ENCODE data around the gene PTER. TPM values are rescaled to one million over a fixed set of nuclear protein-coding genes. Genes with fewer than 3 reads are reported as not detected.

PTER gene
- total and polyA plus RNA-seq, 2 experiments from 2014 or later, result 3.3 to 5.3 TPM

DNA sequence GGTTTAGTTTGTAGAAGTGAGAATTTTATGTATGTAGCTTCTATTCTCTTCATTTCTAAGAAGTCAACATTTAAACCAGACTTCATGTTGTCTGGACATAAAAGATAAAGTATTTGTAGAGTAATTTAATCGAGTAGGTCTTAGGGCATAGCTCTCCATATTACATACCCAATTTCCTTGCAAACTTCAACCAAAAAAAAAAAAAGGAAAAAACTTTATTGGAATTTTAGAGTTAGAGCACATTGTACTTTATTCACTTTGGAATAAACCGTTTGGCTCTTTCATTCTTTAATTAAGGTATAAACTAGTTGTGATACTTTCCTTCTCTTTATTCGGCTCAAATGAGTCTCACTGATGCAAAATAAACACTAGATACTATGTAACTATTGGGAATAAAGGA lies 36.0 kb downstream of the PTER start:
- TF ChIP-seq, protein P1, sequence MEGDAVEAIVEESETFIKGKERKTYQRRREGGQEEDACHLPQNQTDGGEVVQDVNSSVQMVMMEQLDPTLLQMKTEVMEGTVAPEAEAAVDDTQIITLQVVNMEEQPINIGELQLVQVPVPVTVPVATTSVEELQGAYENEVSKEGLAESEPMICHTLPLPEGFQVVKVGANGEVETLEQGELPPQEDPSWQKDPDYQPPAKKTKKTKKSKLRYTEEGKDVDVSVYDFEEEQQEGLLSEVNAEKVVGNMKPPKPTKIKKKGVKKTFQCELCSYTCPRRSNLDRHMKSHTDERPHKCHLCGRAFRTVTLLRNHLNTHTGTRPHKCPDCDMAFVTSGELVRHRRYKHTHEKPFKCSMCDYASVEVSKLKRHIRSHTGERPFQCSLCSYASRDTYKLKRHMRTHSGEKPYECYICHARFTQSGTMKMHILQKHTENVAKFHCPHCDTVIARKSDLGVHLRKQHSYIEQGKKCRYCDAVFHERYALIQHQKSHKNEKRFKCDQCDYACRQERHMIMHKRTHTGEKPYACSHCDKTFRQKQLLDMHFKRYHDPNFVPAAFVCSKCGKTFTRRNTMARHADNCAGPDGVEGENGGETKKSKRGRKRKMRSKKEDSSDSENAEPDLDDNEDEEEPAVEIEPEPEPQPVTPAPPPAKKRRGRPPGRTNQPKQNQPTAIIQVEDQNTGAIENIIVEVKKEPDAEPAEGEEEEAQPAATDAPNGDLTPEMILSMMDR (IDR thresholded peaks at IDR 0.05; ENCODE audit: low read depth, low read length), result no peak
- H3K4me3 ChIP-seq, result no peak overlapping the region
- no peaks in the 10 kb centered on the region for H3K27me3 ChIP-seq
- no peaks in the 10 kb centered on the region for H3K9me3 ChIP-seq (ENCODE audit: low read depth)
- DNase-seq (ENCODE audit: low read depth in 1 of 2, low spot score in 1 of 2), result no peak
- H3K36me3 ChIP-seq, result no peaks in the 10 kb centered on the region
- no peak overlapping the region for H3K27ac ChIP-seq
- no peaks in the 10 kb centered on the region for H3K4me1 ChIP-seq (ENCODE audit: low read depth)

DNA sequence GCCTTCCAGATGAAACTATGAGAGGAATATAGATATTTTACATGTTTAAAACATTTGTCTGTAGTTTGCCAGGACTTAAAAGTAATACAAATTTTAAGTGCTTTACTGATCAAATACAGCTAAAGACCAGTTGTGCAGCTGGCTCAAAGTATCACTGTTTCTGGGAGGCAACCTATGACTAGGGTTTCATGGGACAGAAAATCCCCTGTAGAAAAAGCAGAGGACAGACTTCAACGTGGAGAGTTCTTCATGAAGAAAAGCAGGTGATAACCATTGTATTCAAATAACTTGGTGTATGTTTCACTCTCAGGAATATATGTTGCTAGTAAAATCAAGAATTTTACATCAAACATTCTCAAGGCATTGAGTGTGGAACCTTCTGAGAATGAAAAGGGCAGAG lies 40.9 kb downstream of the PTER start:
- TF ChIP-seq, protein P1 (IDR thresholded peaks at IDR 0.05; ENCODE audit: low read depth, low read length), result no peak
- Histone ChIP-seq H3K4me3 (no peak overlapping the region), H3K27ac (no peak overlapping the region), H3K27me3 (no peaks in the 10 kb centered on the region), H3K36me3 (no peaks in the 10 kb centered on the region), H3K4me1 (ENCODE audit: low read depth) (no peaks in the 10 kb centered on the region), H3K9me3 (ENCODE audit: low read depth) (no peaks in the 10 kb centered on the region)
- no peak for DNase-seq (ENCODE audit: low read depth in 1 of 2, low spot score in 1 of 2)

DNA sequence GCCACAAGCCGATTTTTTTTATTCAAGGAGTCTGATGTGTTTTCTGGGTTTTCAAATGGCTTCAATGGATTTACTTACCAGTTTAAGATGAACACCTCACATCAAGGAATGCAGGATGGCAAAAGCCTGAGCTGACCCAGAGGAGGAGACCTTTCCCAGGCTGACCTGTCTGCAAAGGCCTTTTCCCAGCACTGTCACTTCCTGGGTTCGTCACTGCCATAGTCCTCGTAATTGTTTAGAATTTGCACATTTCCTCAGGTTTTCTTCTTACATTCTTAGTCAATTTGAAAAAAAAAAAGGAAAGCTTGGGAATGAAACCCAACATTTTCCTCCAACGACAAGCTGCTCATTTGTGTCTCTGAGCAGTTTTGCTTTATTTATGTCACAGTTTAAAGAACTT lies 42.0 kb downstream of the PTER start:
- Histone ChIP-seq H3K4me1 (ENCODE audit: low read depth) (no peaks in the 10 kb centered on the region), H3K27me3 (no peaks in the 10 kb centered on the region), H3K36me3 (no peaks in the 10 kb centered on the region), H3K27ac (no peak overlapping the region), H3K4me3 (no peak overlapping the region), H3K9me3 (ENCODE audit: low read depth) (no peaks in the 10 kb centered on the region)
- TF ChIP-seq, protein P1 (IDR thresholded peaks at IDR 0.05; ENCODE audit: low read depth, low read length), result no peak
- DNase-seq (ENCODE audit: low read depth in 1 of 2, low spot score in 1 of 2), result no peak

DNA sequence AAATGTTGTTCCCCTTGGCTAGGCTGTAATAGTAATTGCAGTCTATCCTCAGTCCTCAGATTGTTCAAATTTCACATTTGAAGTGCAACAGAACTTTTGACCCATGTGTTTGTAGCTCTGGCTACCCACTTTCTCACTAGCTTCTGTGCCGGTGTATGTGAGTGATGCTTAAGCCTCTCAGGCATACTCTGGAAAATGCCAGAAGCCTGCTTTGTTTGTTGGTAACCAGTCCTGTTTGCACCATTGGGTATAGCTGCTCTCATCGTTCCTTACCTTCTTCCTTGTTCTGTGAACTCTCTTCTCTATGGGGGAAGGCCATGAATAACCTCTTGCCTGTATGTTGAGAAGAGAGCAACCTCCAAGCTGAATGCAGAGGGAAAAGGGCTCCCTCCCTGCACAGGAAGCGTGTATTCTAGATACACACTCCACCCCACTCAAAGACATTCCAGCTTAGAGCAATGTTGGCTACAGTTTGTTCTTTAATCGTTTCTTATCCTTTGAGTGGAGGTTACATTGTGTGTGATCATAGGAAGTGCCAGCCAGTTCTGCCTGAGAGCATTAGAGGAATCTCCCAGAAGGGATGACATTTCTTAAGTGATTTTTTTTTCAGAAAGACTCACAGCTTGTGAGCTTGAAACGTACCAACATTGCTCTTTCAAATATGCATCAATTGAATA lies 44.4 kb downstream of the PTER start:
- no peaks in the 10 kb centered on the region for H3K36me3 ChIP-seq
- no peaks in the 10 kb centered on the region for H3K27me3 ChIP-seq
- no peaks in the 10 kb centered on the region for H3K4me1 ChIP-seq (ENCODE audit: low read depth)
- TF ChIP-seq, protein P1 (IDR thresholded peaks at IDR 0.05; ENCODE audit: low read depth, low read length), result no peak
- peak in 1 of 2 donors; percentile 8 for DNase-seq (ENCODE audit: low read depth in 1 of 2, low spot score in 1 of 2)
- H3K9me3 ChIP-seq (ENCODE audit: low read depth), result no peaks in the 10 kb centered on the region
- H3K27ac ChIP-seq, result no peak overlapping the region
- no peak overlapping the region for H3K4me3 ChIP-seq

DNA sequence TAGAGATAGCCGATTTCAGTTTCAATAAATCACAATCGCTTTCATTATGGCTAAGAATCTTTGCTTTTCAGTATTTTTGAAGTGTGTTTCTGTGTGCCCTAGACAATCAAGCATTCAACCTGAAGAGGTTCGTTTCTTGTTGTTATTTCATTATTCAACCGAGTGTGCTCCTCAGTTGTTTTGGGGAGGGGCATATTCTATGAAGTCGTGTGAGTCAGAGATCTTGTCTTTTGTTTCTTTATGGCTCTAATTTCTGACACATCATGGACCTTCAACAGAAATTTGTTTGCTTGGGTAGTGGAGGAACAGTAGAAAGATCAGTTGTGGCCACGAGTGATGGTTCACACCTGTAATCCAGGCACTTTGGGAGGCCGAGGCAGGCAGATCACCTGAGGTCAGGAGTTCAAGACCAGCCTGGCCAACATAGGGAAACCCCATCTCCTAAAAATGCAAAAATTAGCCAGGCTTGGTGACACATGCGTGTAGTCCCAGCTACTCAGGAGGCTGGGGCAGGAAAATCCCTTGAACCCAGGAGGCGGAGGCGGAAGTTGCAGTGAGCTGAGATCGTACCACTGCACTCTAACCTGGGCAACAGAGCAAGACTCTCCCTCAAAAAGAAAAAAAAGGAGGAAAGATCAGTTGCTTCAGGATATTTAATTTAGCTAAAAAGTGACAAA lies 46.6 kb downstream of the PTER start:
- no peak overlapping the region for H3K4me3 ChIP-seq
- H3K27ac ChIP-seq, result no peak overlapping the region
- TF ChIP-seq, protein P1 (IDR thresholded peaks at IDR 0.05; ENCODE audit: low read depth, low read length), result no peak
- H3K27me3 ChIP-seq, result no peaks in the 10 kb centered on the region
- no peaks in the 10 kb centered on the region for H3K4me1 ChIP-seq (ENCODE audit: low read depth)
- no peak for DNase-seq (ENCODE audit: low read depth in 1 of 2, low spot score in 1 of 2)
- H3K36me3 ChIP-seq, result no peaks in the 10 kb centered on the region
- no peaks in the 10 kb centered on the region for H3K9me3 ChIP-seq (ENCODE audit: low read depth)
